ENCODE measurements around the gene PRKCQ. TPM values are rescaled to one million over a fixed set of nuclear protein-coding genes. Genes with fewer than 3 reads are reported as not detected.

Gene PRKCQ
- total and polyA plus RNA-seq, 2 of the 8 experiments (the other 6 are each of a cell fraction or from before 2014, with no cell fraction given) = 9.1 to 22.6 TPM

DNA sequence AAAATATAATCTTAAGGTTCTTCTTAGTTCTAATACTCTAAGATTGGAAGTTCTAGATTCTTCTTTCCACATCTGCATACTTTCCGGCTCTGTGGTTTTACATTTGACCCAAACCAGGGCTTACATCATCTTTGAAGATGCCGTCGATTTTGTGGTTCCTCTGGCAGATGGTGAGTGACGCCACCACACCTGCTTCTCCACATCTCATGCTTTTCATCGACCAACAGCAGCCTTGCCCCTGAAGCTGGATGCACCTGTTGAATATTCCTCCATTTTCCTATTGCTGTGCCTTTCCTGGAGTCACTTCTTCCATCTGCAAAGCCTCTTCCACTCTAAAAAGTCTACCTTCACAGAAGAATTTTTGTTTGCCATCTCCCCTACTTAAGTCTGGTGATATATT lies 121.3 kb downstream of the PRKCQ start:
- CTCF ChIA-PET (ENCODE audit: partially characterized antibody) = no interaction called here
- H2BK5ac ChIP-seq (ENCODE audit: low read depth, low read length) = no peak overlapping the region

More for the DNA sequence above, 121.3 kb downstream of the PRKCQ start:
- Histone ChIP-seq H3K18ac (ENCODE audit: extremely low read depth, low read length) (no peak overlapping the region), H3K4ac (replicated peaks; ENCODE audit: insufficient read length, low read depth, low read length) (no peak overlapping the region), H3K79me1 (ENCODE audit: low read depth, low read length) (no peaks in the 10 kb centered on the region), H4K8ac (ENCODE audit: extremely low read depth, insufficient read depth, low read length) (no peak overlapping the region), H3K4me3 (ENCODE audit: extremely low read depth in 1 of 4, insufficient read depth in 2 of 4, low read depth in 3 of 4, low read length in 4 of 4) (no peak overlapping the region), H3K9ac (replicated peaks in 1 of 4; ENCODE audit: extremely low read depth in 1 of 4, low read depth in 3 of 4, low read length in 3 of 4) (no peak overlapping the region), H3K27me3 (replicated peaks in 1 of 4; ENCODE audit: control insufficient read depth in 3 of 4, extremely low read depth in 1 of 4, insufficient read depth in 3 of 4, low read length in 3 of 4) (no peaks in the 10 kb centered on the region), H3K56ac (replicated peaks; ENCODE audit: insufficient read length, low read depth, low read length) (no peak overlapping the region), H2AFZ (ENCODE audit: low read length) (no peak overlapping the region), H3K14ac (ENCODE audit: insufficient read length) (no peak overlapping the region), H3K4me2 (ENCODE audit: insufficient read depth in 1 of 2, low read depth in 2 of 2, low read length in 2 of 2) (no peak overlapping the region), H2BK12ac (ENCODE audit: low read depth, low read length) (no peak overlapping the region), H3K9me3 (ENCODE audit: insufficient read depth in 2 of 2, low read depth in 1 of 2, low read length in 1 of 2) (no peaks in the 10 kb centered on the region; a peak in 1 of 4 replicates), H2BK20ac (ENCODE audit: low read length) (no peak overlapping the region), H3K4me1 (replicated peaks in 1 of 4; ENCODE audit: control insufficient read depth in 3 of 4, insufficient read depth in 4 of 4, low read length in 3 of 4) (no peaks in the 10 kb centered on the region), H2BK15ac (ENCODE audit: low read length) (no peak overlapping the region), H3K23me2 (ENCODE audit: low read depth, low read length) (peaks cover 6% of the 10 kb centered on the region), H4K91ac (replicated peaks; ENCODE audit: insufficient read length, low read length) (no peak overlapping the region), H2AK5ac (ENCODE audit: low read depth, low read length) (no peak overlapping the region), H3K23ac (ENCODE audit: insufficient read length) (no peak overlapping the region), H3K36me3 (ENCODE audit: control insufficient read depth in 2 of 4, insufficient read depth in 4 of 4, low read length in 3 of 4) (peaks cover 5 to 48% (median 17%) of the 10 kb centered on the region in 4 experiments; a peak in 7 of 8 replicates), H3K79me2 (ENCODE audit: control insufficient read depth in 1 of 2, insufficient read depth in 2 of 2, low read length in 2 of 2) (no peaks in the 10 kb centered on the region), H4K20me1 (replicated peaks in 1 of 2; ENCODE audit: control insufficient read depth in 1 of 2, insufficient read depth in 2 of 2, low read length in 2 of 2) (peaks cover 0 to 4% of the 10 kb centered on the region in 2 experiments), H3K27ac (ENCODE audit: low read depth, low read length) (no peak overlapping the region), H4K5ac (ENCODE audit: insufficient read length, low read depth, low read length) (no peak overlapping the region), H2BK120ac (replicated peaks; ENCODE audit: low read depth, low read length) (no peak overlapping the region)
- WGBS, 2 experiments (ENCODE audit: extremely low coverage in 1 of 2, insufficient coverage in 1 of 2, insufficient read length in 1 of 2, insufficient replicate concordance in 2 of 2, low coverage in 1 of 2, low lambda C conversion rate in 2 of 2, missing lambda C conversion rate in 1 of 2) = 91% methylated on average over 5 of the region's 5 CpGs; no CpG with 5 or more reads in 1 of the 2 experiments
- no peak for TF ChIP-seq SAP30 (IDR thresholded peaks at IDR 0.05; ENCODE audit: insufficient read depth, insufficient replicate concordance, low read length)
- TF ChIP-seq EZH2 (IDR thresholded peaks at IDR 0.05; ENCODE audit: low read depth, low read length, severe bottlenecking) = no peak
- no peak for TF ChIP-seq BACH1 (IDR thresholded peaks at IDR 0.05; ENCODE audit: low read length)
- no peak for TF ChIP-seq SIRT6 (IDR thresholded peaks at IDR 0.05; ENCODE audit: low read length)
- TF ChIP-seq HDAC2 (IDR thresholded peaks at IDR 0.05; ENCODE audit: borderline replicate concordance in 1 of 2, low read depth in 2 of 2, low read length in 2 of 2) = no peak
- TF ChIP-seq MAFK (IDR thresholded peaks at IDR 0.05; ENCODE audit: low read depth, low read length) = no peak
- no peak for TF ChIP-seq GTF2F1 (IDR thresholded peaks at IDR 0.05; ENCODE audit: borderline replicate concordance, low read depth, low read length)
- TF ChIP-seq, protein P1, sequence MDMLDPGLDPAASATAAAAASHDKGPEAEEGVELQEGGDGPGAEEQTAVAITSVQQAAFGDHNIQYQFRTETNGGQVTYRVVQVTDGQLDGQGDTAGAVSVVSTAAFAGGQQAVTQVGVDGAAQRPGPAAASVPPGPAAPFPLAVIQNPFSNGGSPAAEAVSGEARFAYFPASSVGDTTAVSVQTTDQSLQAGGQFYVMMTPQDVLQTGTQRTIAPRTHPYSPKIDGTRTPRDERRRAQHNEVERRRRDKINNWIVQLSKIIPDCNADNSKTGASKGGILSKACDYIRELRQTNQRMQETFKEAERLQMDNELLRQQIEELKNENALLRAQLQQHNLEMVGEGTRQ (IDR thresholded peaks at IDR 0.05; ENCODE audit: low read length) = no peak
- DNase-seq (ENCODE audit: low read depth in 1 of 2, low spot score in 2 of 2) (no peak), FAIRE-seq (no peak)
- POLR2A ChIA-PET (ENCODE audit: partially characterized antibody) = no interaction called here
